Upper lobe of left lung (tissue), 6 donors: ENCODE data around the gene STXBP3. TPM values are rescaled to one million over a fixed set of nuclear protein-coding genes. Genes with fewer than 3 reads are reported as not detected.

Experiments used
- ATAC-seq, 2 donors: fragments of 200-7000 bp; cut with Tn5 transposase; one replicate each; pipeline ENCODE4 v1.9.1; 2022; ENCODE audit warnings: mild to moderate bottlenecking in 2 of 2, moderate library complexity in 2 of 2; ENCODE audit not compliant: low FRiP score in 2 of 2
- DNase-seq, 2 donors: peaks; one replicate each; pipeline ENCODE4 v3.0.0-alpha.2; 2019 to 2020
- H3K27ac ChIP-seq, 4 donors: fragments of 200-600 bp; sonication (generic); one replicate each; pipeline ENCODE4 v1.5.1; 2016 to 2019
- H3K27me3 ChIP-seq, 4 donors: fragments of 200-600 bp; sonication (generic); one replicate each; pipeline ENCODE4 v1.5.1; 2017 to 2019
- H3K36me3 ChIP-seq, 4 donors: fragments of 200-600 bp; sonication (generic); one replicate each; pipeline ENCODE4 v1.5.1; 2016 to 2019
- H3K4me1 ChIP-seq, 4 donors: fragments of 200-600 bp; sonication (generic); one replicate each; pipeline ENCODE4 v1.5.1; 2018 to 2019
- H3K4me3 ChIP-seq, 4 donors: fragments of 200-600 bp; sonication (generic); one replicate each; pipeline ENCODE4 v1.5.1; 2017 to 2019; ENCODE audit warnings: mild to moderate bottlenecking in 2 of 4, moderate library complexity in 1 of 4
- H3K9me3 ChIP-seq, 4 donors: fragments of 200-600 bp; sonication (generic); one replicate each; pipeline ENCODE4 v1.5.1; 2018 to 2019
- EP300 ChIP-seq, 4 donors: sonication (generic); formaldehyde crosslinking; IDR thresholded peaks; one replicate each; pipeline ENCODE4 v1.5.1; 2017; ENCODE audit warnings: antibody characterized with exemption in 4 of 4, control low read depth in 2 of 4
- POLR2A ChIP-seq, 4 donors: fragments of 450-650 bp; IDR thresholded peaks; one replicate each; pipeline ENCODE4 v1.5.1; 2016 to 2017; ENCODE audit warnings: antibody characterized with exemption in 4 of 4, mild to moderate bottlenecking in 2 of 4
- POLR2AphosphoS5 ChIP-seq, 2 donors: sonication (generic); formaldehyde crosslinking; IDR thresholded peaks; one replicate each; pipeline ENCODE4 v1.5.1; 2017; ENCODE audit warnings: antibody characterized with exemption in 2 of 2
- whole genome bisulfite sequencing, 2 donors: methylation state at CpG; one replicate each; pipeline ENCODE4 v1.1.5; 2017 to 2018; 5-methylcytosine and 5-hydroxymethylcytosine counted together
- total RNA-seq, 6 donors: library from RNA; depleted of rRNA in 4 of 6; stranded (reverse); fragments of >200 nt in 4 of 6; gene quantifications; one replicate each; pipeline versions ENCODE4 v1.1.0 to v1.2.1, GENCODE V29; 2016 to 2021
- TF ChIP-seq, protein P1 (sequence below), 6 experiments: fragments of 450-650 bp in 4 of 6; fragments of 200-600 bp in 2 of 6; sonication (generic) in 2 of 6; IDR thresholded peaks; one replicate each; pipeline ENCODE4 v1.5.1; 2016 to 2019; ENCODE audit warnings: antibody characterized with exemption in 6 of 6
- donor health status: DM: no; HTN: no; CAD: no; lungs with moderate emphysema.
- donor health status: DM: no; HTN: yes; CAD: no; lungs with severe emphysema.

The STXBP3 gene
- total RNA-seq, 6 donors from 2014 or later, result 41.8 to 84.1 (median 55.8) TPM

DNA sequence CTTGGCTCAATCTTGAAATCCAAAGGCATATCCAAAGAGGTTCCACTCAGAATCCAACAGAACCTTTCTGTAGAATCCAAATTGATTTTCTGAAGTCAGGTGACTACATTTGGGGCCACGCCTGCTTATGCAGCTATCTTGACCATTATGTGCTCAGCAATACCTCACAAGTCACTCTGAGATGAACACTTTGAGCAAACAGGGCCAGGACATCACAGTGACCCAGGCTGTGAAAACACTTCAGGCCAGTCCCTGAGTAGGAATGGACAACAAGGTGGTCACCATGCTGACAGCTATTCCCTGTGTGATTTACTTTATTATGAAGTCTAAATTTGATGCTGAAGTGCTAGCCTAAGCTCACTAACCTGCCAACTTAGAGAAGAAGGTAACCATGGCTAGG, 110.5 kb downstream of the STXBP3 start, which contains the start of gene AKNAD1:
Gene AKNAD1, minus strand, starts transcription at position 101 of the 400 bp plus-strand sequence. CDS start 4,430 bp downstream, outside the sequence.
- Histone ChIP-seq H3K27ac (no peak within 1 kb of the TSS), H3K36me3 (no peaks in the 10 kb centered on the region), H3K9me3 (no peaks in the 10 kb centered on the region), H3K27me3 (no peaks in the 10 kb centered on the region), H3K4me3 (no peak within 1 kb of the TSS), H3K4me1 (peaks cover 0 to 3% (median 0%) of the 10 kb centered on the region in 4 donors)
- no peak for DNase-seq
- TF ChIP-seq, protein P1, sequence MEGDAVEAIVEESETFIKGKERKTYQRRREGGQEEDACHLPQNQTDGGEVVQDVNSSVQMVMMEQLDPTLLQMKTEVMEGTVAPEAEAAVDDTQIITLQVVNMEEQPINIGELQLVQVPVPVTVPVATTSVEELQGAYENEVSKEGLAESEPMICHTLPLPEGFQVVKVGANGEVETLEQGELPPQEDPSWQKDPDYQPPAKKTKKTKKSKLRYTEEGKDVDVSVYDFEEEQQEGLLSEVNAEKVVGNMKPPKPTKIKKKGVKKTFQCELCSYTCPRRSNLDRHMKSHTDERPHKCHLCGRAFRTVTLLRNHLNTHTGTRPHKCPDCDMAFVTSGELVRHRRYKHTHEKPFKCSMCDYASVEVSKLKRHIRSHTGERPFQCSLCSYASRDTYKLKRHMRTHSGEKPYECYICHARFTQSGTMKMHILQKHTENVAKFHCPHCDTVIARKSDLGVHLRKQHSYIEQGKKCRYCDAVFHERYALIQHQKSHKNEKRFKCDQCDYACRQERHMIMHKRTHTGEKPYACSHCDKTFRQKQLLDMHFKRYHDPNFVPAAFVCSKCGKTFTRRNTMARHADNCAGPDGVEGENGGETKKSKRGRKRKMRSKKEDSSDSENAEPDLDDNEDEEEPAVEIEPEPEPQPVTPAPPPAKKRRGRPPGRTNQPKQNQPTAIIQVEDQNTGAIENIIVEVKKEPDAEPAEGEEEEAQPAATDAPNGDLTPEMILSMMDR (IDR thresholded peaks at IDR 0.05), result no peak
- TF ChIP-seq POLR2A (IDR thresholded peaks at IDR 0.05), result no peak
- no peak for TF ChIP-seq POLR2AphosphoS5 (IDR thresholded peaks at IDR 0.05)
- no peak for TF ChIP-seq EP300 (IDR thresholded peaks at IDR 0.05)
- 80 to 100% methylated on average over 1 of the region's 1 CpG for WGBS, 2 donors
- no peak for ATAC-seq

DNA sequence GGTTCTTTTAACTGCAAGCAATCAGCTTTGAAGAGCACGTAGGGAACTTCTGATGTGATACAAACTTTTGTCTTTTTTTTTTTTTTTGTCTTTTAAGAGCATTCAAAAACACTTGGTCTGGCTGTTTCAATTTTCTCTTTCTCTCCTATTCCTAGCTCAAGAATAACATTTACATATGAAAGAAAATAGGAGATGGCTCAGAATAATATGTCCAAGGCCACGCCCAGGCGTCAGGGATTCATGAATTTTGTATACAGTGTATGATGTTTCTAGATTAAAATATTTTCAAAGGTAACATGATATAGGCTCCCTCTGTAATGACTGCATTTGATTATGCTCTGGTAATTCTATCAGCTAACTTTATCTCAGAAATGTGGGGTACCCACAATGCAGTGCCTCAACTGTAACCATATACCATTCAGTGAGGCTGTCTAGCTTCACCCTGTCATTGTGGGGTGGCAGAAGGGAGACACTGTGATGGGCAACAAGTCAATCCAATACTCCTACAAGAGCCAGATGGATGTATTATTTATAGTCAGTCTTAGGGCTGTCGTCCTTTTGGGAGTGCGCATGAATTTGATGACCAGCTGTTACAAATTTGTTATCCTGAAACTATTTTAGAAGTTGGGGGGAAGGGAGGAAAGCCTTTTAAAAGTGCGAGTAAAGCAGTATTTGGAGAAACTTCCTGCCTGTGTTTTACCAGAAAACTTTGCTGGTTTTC, 111.9 kb downstream of the STXBP3 start:
- DNase-seq, result no peak
- Histone ChIP-seq H3K9me3 (no peaks in the 10 kb centered on the region), H3K4me3 (no peak overlapping the region), H3K36me3 (no peaks in the 10 kb centered on the region), H3K27me3 (no peaks in the 10 kb centered on the region), H3K27ac (peak overlapping the region in 1 of 4 donors; percentile 13), H3K4me1 (no peaks in the 10 kb centered on the region)
- ATAC-seq, result no peak
- WGBS, 2 donors, result 73 to 76% methylated on average over 6 of the region's 6 CpGs
- TF ChIP-seq, protein P1 (IDR thresholded peaks at IDR 0.05), result no peak
- no peak for TF ChIP-seq POLR2A (IDR thresholded peaks at IDR 0.05)
- TF ChIP-seq POLR2AphosphoS5 (IDR thresholded peaks at IDR 0.05), result no peak
- TF ChIP-seq EP300 (IDR thresholded peaks at IDR 0.05), result no peak

Other genes with a start within 250 kb of the STXBP3 start
- 10 to 100 TPM in 5 of 6 donors, 1 to 10 TPM in 1; 8.4 to 19.9 (median 15.1) TPM for gene EEIG2, start 186.6 kb upstream of the STXBP3 start, total RNA-seq
- gene HENMT1, start 85.6 kb upstream of the STXBP3 start, total RNA-seq, result 10 to 100 TPM in 2 of 6 donors, 1 to 10 TPM in 4; 5.0 to 12.3 (median 7.0) TPM
- gene PRPF38B, start 54.4 kb upstream of the STXBP3 start, total RNA-seq, result 10 to 100 TPM; 28.9 to 81.7 (median 35.5) TPM
- 1 to 10 TPM in 1 of 6 donors, not detected in 5; 2.1 TPM for gene FNDC7, start 33.8 kb upstream of the STXBP3 start, total RNA-seq
- gene AKNAD1, start 110.4 kb downstream of the STXBP3 start, total RNA-seq, result under 1 TPM in 2 of 6 donors, not detected in 4; 0.46 to 0.84 TPM
- 10 to 100 TPM in 5 of 6 donors, 1 to 10 TPM in 1; 8.9 to 27.4 (median 17.8) TPM for gene GPSM2, start 130.3 kb downstream of the STXBP3 start, total RNA-seq
- gene CLCC1, start 216.8 kb downstream of the STXBP3 start, total RNA-seq, result 10 to 100 TPM; 16.1 to 31.3 (median 25.8) TPM